Fibroblast of the aortic adventitia (primary cell): ENCODE measurements around the gene CNOT11. TPM values are rescaled to one million over a fixed set of nuclear protein-coding genes. Genes with fewer than 3 reads are reported as not detected.
"Not testable (repeated sequence)": the region's sequence is repeated elsewhere in the genome, so short reads cannot be mapped to it uniquely, and the experiment has no call there.

Source experiments
- DNase-seq: peaks from one replicate; pipeline ENCODE4 v3.0.0-alpha.2; 2010; ENCODE audit warnings: low read depth
- H3K4me3 ChIP-seq: 2 replicates; pipeline ENCODE4 v1.5.1; 2011; ENCODE audit warnings: low read depth, mild to moderate bottlenecking, control low read depth, low read length, moderate library complexity
- total RNA-seq: library from RNA; depleted of rRNA; stranded (reverse); fragments of >200 nt; gene quantifications from 2 replicates; pipeline ENCODE4 v1.2.3, GENCODE V29; 2012; ENCODE audit warnings: low replicate concordance
- TF ChIP-seq, protein P1 (sequence below): IDR thresholded peaks from 2 replicates; pipeline ENCODE4 v1.5.1; 2011; ENCODE audit warnings: mild to moderate bottlenecking, low read length, control low read depth, inconsistent platforms; ENCODE audit not compliant: insufficient read depth

The CNOT11 gene
- total RNA-seq, 1 donor, result 48.4 TPM

DNA sequence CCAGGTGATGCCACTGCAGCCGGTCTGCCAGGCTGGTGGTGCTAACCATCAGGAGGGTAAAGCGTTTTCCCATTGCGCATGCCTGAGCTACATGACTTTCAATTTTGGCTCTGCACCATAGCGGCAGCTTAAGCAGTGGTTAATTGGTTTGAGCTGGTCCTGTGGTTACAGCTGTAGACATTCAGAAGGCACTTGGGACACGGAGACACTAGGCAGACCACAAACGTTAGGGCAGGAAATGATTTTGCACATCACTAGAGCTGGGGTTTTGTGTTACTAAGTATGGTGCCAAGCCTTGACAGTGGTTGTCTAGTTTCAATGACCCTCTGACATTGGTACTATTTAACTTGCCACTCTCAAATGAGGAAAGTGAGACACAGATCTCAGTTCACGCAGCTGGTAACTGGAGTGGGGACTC, 28.9 kb upstream of the CNOT11 start:
- TF ChIP-seq, protein P1, sequence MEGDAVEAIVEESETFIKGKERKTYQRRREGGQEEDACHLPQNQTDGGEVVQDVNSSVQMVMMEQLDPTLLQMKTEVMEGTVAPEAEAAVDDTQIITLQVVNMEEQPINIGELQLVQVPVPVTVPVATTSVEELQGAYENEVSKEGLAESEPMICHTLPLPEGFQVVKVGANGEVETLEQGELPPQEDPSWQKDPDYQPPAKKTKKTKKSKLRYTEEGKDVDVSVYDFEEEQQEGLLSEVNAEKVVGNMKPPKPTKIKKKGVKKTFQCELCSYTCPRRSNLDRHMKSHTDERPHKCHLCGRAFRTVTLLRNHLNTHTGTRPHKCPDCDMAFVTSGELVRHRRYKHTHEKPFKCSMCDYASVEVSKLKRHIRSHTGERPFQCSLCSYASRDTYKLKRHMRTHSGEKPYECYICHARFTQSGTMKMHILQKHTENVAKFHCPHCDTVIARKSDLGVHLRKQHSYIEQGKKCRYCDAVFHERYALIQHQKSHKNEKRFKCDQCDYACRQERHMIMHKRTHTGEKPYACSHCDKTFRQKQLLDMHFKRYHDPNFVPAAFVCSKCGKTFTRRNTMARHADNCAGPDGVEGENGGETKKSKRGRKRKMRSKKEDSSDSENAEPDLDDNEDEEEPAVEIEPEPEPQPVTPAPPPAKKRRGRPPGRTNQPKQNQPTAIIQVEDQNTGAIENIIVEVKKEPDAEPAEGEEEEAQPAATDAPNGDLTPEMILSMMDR, result no peak
- H3K4me3 ChIP-seq, result no peak overlapping the region
- no peak for DNase-seq

GRCh38 chr2:101230541-101231001, 22.1 kb upstream of the CNOT11 start:
- TF ChIP-seq, protein P1, result no peak
- peak; percentile 36 for DNase-seq
- H3K4me3 ChIP-seq, result no peak overlapping the region

- no peak overlapping the region for H3K4me3 ChIP-seq
- TF ChIP-seq, protein P1, result no peak
- DNase-seq, result no peak
Measured at GRCh38 chr2:101231240-101231639, 21.4 kb upstream of the CNOT11 start.

- TF ChIP-seq, protein P1, result no peak
- DNase-seq, result no peak
- no peak overlapping the region for H3K4me3 ChIP-seq
Measured at GRCh38 chr2:101231937-101232730, 20.6 kb upstream of the CNOT11 start.

DNA sequence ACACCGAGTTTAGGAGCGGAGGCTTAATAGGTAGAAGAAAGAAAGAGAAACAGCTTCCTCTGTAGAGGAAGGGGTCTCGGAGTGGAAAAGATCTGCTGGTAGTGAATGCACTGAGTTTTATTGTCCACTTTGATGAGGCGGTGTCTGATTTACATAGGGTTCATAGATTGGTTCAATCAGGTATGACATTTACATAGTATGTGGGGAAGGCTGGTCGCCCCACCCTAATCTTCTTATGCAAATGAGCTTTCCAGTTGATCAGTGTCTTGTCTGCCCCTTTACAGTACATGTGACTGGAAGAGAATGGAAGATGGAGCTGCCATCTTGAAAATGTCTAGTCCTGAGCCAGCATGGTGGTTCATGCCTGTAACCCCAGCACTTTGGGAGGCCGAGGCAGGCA, 19.9 kb upstream of the CNOT11 start:
- TF ChIP-seq, protein P1, result no peak
- no peak for DNase-seq
- H3K4me3 ChIP-seq, result no peak overlapping the region

DNA sequence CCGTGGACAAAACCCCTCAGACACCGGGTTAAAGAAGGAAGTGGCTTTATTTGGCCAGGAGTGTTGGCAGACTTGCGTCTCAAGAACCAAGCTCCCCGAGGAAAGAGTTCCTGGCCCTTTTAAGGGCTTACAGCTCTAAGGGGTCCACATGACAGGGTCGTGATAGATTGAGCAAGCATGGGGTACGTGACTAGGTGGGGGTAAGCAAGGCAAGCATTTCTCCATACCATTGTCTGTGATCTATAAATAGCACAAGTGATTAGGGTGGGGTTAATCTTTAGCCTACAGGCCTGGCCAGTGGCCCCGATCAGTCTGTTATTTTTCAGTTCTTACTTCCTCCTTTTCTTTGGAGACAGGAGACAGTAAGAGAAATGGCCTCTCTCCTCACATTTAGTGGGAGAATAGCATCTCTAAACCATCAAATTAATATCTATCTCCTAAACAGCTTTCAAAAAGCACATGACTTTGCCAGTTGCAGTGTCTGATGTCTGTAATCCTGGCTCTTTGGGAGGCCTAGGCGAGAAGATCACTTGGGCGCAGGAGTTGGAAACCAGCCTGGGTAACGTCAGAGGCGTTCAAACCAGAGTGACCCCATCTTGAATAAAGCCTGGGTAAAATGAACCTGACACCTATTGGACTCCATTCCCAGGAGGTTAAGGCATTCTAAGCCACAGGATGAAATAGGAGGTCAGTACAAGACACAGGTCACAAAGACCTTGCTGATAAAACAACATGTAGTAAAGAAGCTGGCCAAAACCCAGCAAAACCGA, 18.3 kb upstream of the CNOT11 start:
- H3K4me3 ChIP-seq, result no peak overlapping the region
- no peak for DNase-seq
- TF ChIP-seq, protein P1, result no peak

GRCh38 chr2:101235956-101236355, 16.7 kb upstream of the CNOT11 start:
- H3K4me3 ChIP-seq, DNase-seq: not testable (repeated sequence)

GRCh38 chr2:101237944-101238343, 14.7 kb upstream of the CNOT11 start:
- not testable (repeated sequence) for H3K4me3 ChIP-seq, DNase-seq
